HepG2 (cell line): ENCODE measurements around the gene PRR29. TPM values are rescaled to one million over a fixed set of nuclear protein-coding genes. Genes with fewer than 3 reads are reported as not detected.

ENCODE experiments used
- ELF3 ChIP-seq: IDR thresholded peaks from 2 replicates; pipeline ENCODE4 v1.6.1; 2016; ENCODE audit warnings: missing genetic modification reagents, missing compliant biosample characterization
- GPN1 ChIP-seq: sonication (generic); formaldehyde crosslinking; IDR thresholded peaks from 2 replicates; pipeline ENCODE4 v1.5.1; 2020; ENCODE audit warnings: missing genetic modification reagents, borderline replicate concordance
- MIXL1 ChIP-seq: IDR thresholded peaks from 2 replicates; pipeline ENCODE4 v1.6.1; 2016
- NCOA2 ChIP-seq: sonication (generic); formaldehyde crosslinking; IDR thresholded peaks from 2 replicates; pipeline ENCODE4 v1.8.0; 2022; ENCODE audit warnings: inconsistent platforms
- PBX3 ChIP-seq: sonication (generic); formaldehyde crosslinking; IDR thresholded peaks from 2 replicates; pipeline ENCODE4 v1.8.1; 2023; ENCODE audit warnings: missing genetic modification reagents, inconsistent platforms, borderline replicate concordance
- POLR2G ChIP-seq: fragments of 200-400 bp; formaldehyde crosslinking; IDR thresholded peaks from 2 replicates; pipeline ENCODE4 v1.6.1; 2018; ENCODE audit warnings: mild to moderate bottlenecking, low read depth, low read length, moderate library complexity
- RAD21 ChIP-seq: fragments of 450-650 bp; formaldehyde crosslinking; IDR thresholded peaks from 2 replicates; pipeline ENCODE4 v1.5.0; 2020; ENCODE audit warnings: mild to moderate bottlenecking
- RORA ChIP-seq: sonication (generic); formaldehyde crosslinking; IDR thresholded peaks from 2 replicates; pipeline ENCODE4 v1.5.0; 2020; ENCODE audit warnings: mild to moderate bottlenecking, missing genetic modification reagents, moderate library complexity
- RXRA ChIP-seq: sonication (generic); formaldehyde crosslinking; IDR thresholded peaks from 2 replicates; pipeline ENCODE4 v1.5.1; 2020; ENCODE audit warnings: missing genetic modification reagents
- RXRB ChIP-seq: IDR thresholded peaks from 2 replicates; pipeline ENCODE4 v1.6.1; 2016; ENCODE audit warnings: borderline replicate concordance, missing genetic modification reagents, missing compliant biosample characterization
- SUZ12 ChIP-seq: fragments of 150-350 bp; IDR thresholded peaks from 2 replicates; pipeline ENCODE4 v1.6.1; 2014; ENCODE audit warnings: low read depth, low read length
- TFAP4 ChIP-seq: sonication (generic); IDR thresholded peaks from 2 replicates; pipeline ENCODE4 v1.6.1; 2016; ENCODE audit warnings: low read depth, borderline replicate concordance
- ZFP41 ChIP-seq: sonication (generic); formaldehyde crosslinking; IDR thresholded peaks from 2 replicates; pipeline ENCODE4 v1.4.0; 2020; ENCODE audit warnings: mild to moderate bottlenecking, missing genetic modification reagents, borderline replicate concordance
- ZNF44 ChIP-seq: sonication (generic); formaldehyde crosslinking; IDR thresholded peaks from 2 replicates; pipeline ENCODE4 v1.5.1; 2020; ENCODE audit warnings: mild to moderate bottlenecking, missing genetic modification reagents
- ZNF674 ChIP-seq: sonication (generic); formaldehyde crosslinking; IDR thresholded peaks from 2 replicates; pipeline ENCODE4 v1.5.0; 2020; ENCODE audit warnings: low read depth, mild to moderate bottlenecking, missing genetic modification reagents
- polyA plus RNA-seq, 8 experiments: library from polyadenylated mRNA; depleted of rRNA in 3 of 8; stranded (reverse) in 7 of 8; unstranded in 1 of 8; fragments of >200 nt; fragmentation: Illumina TruSeq in 4 of 8; extraction: Trizol in 4 of 8; gene quantifications; 2 replicates each; pipeline versions ENCODE4 v1.2.1 to v1.2.3, GENCODE V29; 2011 to 2016; ENCODE audit warnings: low read depth in 4 of 8, missing spikeins in 1 of 8, mixed read lengths in 1 of 8; ENCODE audit not compliant: insufficient read depth in 1 of 8
- total RNA-seq, 5 experiments: library from RNA; depleted of rRNA; stranded (reverse); fragments of >200 nt; fragmentation: Illumina TruSeq; extraction: Trizol; gene quantifications; 2 replicates each; pipeline ENCODE4 v1.2.3, GENCODE V29; 2016; ENCODE audit warnings: low read depth in 1 of 5
- TF ChIP-seq, protein P1 (sequence below): sonication (generic); formaldehyde crosslinking; IDR thresholded peaks from 2 replicates; pipeline ENCODE4 v1.4.0; 2020; ENCODE audit warnings: missing genetic modification reagents
- TF ChIP-seq, protein P2 (sequence below): sonication (generic); formaldehyde crosslinking; IDR thresholded peaks from 2 replicates; pipeline ENCODE4 v1.4.0; 2020; ENCODE audit warnings: mild to moderate bottlenecking, missing genetic modification reagents
- TF ChIP-seq, protein P3 (sequence below): sonication (generic); formaldehyde crosslinking; conservative IDR thresholded peaks from 2 replicates; pipeline ENCODE4 v1.4.0; 2020; ENCODE audit warnings: missing genetic modification reagents
- TF ChIP-seq, protein P4 (sequence below): sonication (generic); formaldehyde crosslinking; IDR thresholded peaks from 2 replicates; pipeline ENCODE4 v1.8.0; 2022; ENCODE audit warnings: low read depth, missing genetic modification reagents
- TF ChIP-seq, protein P5 (sequence below): sonication (generic); formaldehyde crosslinking; IDR thresholded peaks from 2 replicates; pipeline ENCODE4 v1.8.0; 2022; ENCODE audit warnings: mild to moderate bottlenecking, missing genetic modification reagents, moderate library complexity

Gene PRR29
- total and polyA plus RNA-seq, 2 of the 13 experiments (the other 11 are each of a cell fraction or from before 2014, with no cell fraction given) = 0.07 to 0.20 TPM

DNA sequence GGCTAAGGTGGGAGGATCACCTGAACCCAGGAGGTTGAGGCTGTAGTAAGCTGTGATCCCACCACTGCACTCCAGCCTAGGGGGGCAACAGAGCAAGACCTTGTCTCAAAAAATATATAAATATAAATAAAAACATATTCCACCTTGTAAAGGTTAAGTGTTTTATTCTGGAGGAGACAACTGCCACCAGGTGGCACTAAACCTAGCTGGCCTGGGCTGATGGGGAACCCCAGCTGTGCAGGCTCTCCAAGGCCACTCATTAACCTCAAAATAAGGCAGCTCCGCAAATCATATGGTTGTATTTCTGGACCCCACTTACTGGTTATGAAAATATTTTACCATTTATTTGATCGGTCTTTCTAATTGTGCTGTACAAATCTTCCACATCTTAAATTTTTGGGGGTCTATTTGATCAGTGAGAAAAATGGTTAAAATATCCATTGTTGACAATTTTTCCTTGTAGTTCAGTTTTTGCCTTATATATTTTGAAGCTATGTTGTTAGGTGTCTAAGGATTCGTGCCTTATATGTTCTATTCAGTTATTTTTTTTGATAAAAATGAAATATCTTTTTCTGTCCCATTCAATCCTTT is 30.8 kb downstream of the PRR29 start (continued):
- TF ChIP-seq, protein P1, sequence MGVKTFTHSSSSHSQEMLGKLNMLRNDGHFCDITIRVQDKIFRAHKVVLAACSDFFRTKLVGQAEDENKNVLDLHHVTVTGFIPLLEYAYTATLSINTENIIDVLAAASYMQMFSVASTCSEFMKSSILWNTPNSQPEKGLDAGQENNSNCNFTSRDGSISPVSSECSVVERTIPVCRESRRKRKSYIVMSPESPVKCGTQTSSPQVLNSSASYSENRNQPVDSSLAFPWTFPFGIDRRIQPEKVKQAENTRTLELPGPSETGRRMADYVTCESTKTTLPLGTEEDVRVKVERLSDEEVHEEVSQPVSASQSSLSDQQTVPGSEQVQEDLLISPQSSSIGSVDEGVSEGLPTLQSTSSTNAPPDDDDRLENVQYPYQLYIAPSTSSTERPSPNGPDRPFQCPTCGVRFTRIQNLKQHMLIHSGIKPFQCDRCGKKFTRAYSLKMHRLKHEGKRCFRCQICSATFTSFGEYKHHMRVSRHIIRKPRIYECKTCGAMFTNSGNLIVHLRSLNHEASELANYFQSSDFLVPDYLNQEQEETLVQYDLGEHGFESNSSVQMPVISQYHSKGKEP = no peak
- TF ChIP-seq MIXL1 (CRISPR knock-in tag) (0 out of 2 replicates have a peak, but pooled peaks have one; percentile 31), PBX3 (no peak), RAD21 (peak; percentile 55; the same call in 1 of the 2 replicates), RXRB (CRISPR knock-in tag) (peak; percentile 21; the same call in 1 of the 2 replicates), RXRA (CRISPR knock-in tag) (no peak), ZNF674 (no peak), TFAP4 (peak; percentile 62; the same call in 1 of the 2 replicates), POLR2G (no peak), ELF3 (0 out of 2 replicates have a peak, but pooled peaks have one; percentile 21), GPN1 (CRISPR knock-in tag) (no peak), RORA (CRISPR knock-in tag) (no peak), ZFP41 (no peak), SUZ12 (no peak), ZNF44 (CRISPR knock-in tag) (no peak), NCOA2 (CRISPR knock-in tag) (peak; percentile 42; the same call in 1 of the 2 replicates)
- TF ChIP-seq, protein P2, sequence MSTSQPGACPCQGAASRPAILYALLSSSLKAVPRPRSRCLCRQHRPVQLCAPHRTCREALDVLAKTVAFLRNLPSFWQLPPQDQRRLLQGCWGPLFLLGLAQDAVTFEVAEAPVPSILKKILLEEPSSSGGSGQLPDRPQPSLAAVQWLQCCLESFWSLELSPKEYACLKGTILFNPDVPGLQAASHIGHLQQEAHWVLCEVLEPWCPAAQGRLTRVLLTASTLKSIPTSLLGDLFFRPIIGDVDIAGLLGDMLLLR (CRISPR knock-in tag) = no peak
- TF ChIP-seq, protein P3, sequence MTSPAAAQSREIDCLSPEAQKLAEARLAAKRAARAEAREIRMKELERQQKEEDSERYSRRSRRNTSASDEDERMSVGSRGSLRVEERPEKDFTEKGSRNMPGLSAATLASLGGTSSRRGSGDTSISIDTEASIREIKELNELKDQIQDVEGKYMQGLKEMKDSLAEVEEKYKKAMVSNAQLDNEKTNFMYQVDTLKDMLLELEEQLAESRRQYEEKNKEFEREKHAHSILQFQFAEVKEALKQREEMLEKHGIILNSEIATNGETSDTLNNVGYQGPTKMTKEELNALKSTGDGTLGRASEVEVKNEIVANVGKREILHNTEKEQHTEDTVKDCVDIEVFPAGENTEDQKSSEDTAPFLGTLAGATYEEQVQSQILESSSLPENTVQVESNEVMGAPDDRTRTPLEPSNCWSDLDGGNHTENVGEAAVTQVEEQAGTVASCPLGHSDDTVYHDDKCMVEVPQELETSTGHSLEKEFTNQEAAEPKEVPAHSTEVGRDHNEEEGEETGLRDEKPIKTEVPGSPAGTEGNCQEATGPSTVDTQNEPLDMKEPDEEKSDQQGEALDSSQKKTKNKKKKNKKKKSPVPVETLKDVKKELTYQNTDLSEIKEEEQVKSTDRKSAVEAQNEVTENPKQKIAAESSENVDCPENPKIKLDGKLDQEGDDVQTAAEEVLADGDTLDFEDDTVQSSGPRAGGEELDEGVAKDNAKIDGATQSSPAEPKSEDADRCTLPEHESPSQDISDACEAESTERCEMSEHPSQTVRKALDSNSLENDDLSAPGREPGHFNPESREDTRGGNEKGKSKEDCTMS = peak; percentile 74; the same call in 1 of the 2 replicates
- TF ChIP-seq, protein P4, sequence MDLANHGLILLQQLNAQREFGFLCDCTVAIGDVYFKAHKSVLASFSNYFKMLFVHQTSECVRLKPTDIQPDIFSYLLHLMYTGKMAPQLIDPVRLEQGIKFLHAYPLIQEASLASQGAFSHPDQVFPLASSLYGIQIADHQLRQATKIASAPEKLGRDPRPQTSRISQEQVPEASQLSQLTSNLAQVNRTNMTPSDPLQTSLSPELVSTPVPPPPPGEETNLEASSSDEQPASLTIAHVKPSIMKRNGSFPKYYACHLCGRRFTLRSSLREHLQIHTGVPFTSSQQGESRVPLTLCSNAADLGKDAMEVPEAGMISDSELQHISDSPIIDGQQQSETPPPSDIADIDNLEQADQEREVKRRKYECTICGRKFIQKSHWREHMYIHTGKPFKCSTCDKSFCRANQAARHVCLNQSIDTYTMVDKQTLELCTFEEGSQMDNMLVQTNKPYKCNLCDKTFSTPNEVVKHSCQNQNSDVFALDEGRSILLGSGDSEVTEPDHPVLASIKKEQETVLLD = no peak
- TF ChIP-seq, protein P5, sequence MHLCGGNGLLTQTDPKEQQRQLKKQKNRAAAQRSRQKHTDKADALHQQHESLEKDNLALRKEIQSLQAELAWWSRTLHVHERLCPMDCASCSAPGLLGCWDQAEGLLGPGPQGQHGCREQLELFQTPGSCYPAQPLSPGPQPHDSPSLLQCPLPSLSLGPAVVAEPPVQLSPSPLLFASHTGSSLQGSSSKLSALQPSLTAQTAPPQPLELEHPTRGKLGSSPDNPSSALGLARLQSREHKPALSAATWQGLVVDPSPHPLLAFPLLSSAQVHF (CRISPR knock-in tag) = no peak
